ENCODE results near the gene GFOD2.

- TF ChIP-seq POLR2A (IDR thresholded peaks at IDR 0.05) (no peak), CTCF (IDR thresholded peaks at IDR 0.05) (no peak)
These were observed 73.6 kb downstream of the GFOD2 start for GRCh38 chr16:67645397-67646121.

Measured in heart left ventricle (tissue), 13 donors.